ENCODE measurements around the gene CSNK1G3.

The CSNK1G3 gene

GRCh38 chr5:123514615-123515355, 2.8 kb downstream of the CSNK1G3 start:
- no peak for DNase-seq

- DNase-seq: no peak
These were observed 3.9 kb downstream of the CSNK1G3 start for GRCh38 chr5:123515904-123516303.

- no peak for DNase-seq
These were observed 5.5 kb downstream of the CSNK1G3 start for GRCh38 chr5:123517476-123517875.

- no peak for DNase-seq
These were observed 6.1 kb downstream of the CSNK1G3 start for GRCh38 chr5:123518111-123518510.

GRCh38 chr5:123520677-123521247, 8.8 kb downstream of the CSNK1G3 start:
- DNase-seq: no peak

- no peak for DNase-seq
These were observed 12.2 kb downstream of the CSNK1G3 start for GRCh38 chr5:123524146-123524545.

GRCh38 chr5:123527190-123527589, 15.2 kb downstream of the CSNK1G3 start:
- no peak for DNase-seq

- DNase-seq: no peak
These were observed 16.1 kb downstream of the CSNK1G3 start for GRCh38 chr5:123528065-123528464.

- no peak for DNase-seq
These were observed 16.9 kb downstream of the CSNK1G3 start for GRCh38 chr5:123528878-123529277.

- no peak for DNase-seq
These were observed 18.8 kb downstream of the CSNK1G3 start for GRCh38 chr5:123530728-123531127.

GRCh38 chr5:123535648-123536047, 23.7 kb downstream of the CSNK1G3 start:
- no peak for DNase-seq

- DNase-seq: no peak
These were observed 25.3 kb downstream of the CSNK1G3 start for GRCh38 chr5:123537256-123537655.

GRCh38 chr5:123537845-123538244, 25.9 kb downstream of the CSNK1G3 start:
- no peak for DNase-seq

- no peak for DNase-seq
These were observed 26.9 kb downstream of the CSNK1G3 start for GRCh38 chr5:123538670-123539459.

- no peak for DNase-seq
These were observed 28.6 kb downstream of the CSNK1G3 start for GRCh38 chr5:123540534-123540933.

- no peak for DNase-seq
These were observed 31.5 kb downstream of the CSNK1G3 start for GRCh38 chr5:123543438-123543837.

GRCh38 chr5:123545506-123545905, 33.5 kb downstream of the CSNK1G3 start:
- DNase-seq: no peak

GRCh38 chr5:123546657-123547056, 34.7 kb downstream of the CSNK1G3 start:
- DNase-seq: no peak

GRCh38 chr5:123549256-123549904, 37.4 kb downstream of the CSNK1G3 start:
- DNase-seq: no peak

GRCh38 chr5:123554601-123555000, 42.6 kb downstream of the CSNK1G3 start:
- no peak for DNase-seq

- DNase-seq: no peak
These were observed 45.9 kb downstream of the CSNK1G3 start for GRCh38 chr5:123557907-123558306.

GRCh38 chr5:123558762-123559433, 46.9 kb downstream of the CSNK1G3 start:
- no peak for DNase-seq

GRCh38 chr5:123559434-123559775, 47.4 kb downstream of the CSNK1G3 start:
- no peak for DNase-seq
